ENCODE measurements around the gene COL4A2.

DNA sequence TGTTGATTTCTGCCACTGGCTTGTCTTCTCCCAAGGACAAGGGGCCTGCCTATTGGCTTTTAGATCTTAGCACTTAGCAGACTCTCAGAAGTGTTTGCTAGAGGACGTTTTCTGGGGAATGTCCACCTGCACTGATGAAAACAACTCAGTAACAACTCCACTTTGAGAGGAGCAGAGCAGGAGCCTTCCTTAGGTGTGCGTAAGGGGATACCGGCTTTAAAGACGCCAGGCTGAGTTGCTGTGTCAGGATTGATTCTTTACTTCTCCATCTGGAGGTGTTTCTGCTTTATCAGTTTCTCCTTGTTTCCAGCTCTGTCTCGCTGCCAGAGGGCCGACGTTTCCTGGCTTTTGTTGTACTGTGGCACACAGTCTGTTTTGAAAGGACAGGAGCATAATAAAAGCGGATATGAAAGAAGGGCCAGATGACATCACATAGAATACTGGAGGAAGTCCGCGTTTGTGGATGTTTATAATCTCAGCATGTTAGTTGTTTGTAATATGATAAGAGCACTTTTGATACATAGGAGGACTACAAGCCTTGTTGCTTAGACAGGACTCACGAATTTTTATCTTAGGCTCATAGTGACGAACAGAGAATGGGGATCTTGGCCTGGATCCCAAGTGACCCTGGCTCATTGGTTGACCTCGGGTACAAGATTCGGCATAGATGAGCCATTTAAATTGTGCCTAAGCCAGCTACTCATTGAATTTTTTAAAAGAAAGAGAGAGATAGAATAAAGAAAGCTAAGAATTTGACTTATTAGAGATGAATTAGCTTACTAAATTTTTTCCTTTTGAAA lies 34.6 kb downstream of the COL4A2 start:
- TF ChIP-seq, protein P1, sequence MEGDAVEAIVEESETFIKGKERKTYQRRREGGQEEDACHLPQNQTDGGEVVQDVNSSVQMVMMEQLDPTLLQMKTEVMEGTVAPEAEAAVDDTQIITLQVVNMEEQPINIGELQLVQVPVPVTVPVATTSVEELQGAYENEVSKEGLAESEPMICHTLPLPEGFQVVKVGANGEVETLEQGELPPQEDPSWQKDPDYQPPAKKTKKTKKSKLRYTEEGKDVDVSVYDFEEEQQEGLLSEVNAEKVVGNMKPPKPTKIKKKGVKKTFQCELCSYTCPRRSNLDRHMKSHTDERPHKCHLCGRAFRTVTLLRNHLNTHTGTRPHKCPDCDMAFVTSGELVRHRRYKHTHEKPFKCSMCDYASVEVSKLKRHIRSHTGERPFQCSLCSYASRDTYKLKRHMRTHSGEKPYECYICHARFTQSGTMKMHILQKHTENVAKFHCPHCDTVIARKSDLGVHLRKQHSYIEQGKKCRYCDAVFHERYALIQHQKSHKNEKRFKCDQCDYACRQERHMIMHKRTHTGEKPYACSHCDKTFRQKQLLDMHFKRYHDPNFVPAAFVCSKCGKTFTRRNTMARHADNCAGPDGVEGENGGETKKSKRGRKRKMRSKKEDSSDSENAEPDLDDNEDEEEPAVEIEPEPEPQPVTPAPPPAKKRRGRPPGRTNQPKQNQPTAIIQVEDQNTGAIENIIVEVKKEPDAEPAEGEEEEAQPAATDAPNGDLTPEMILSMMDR (IDR thresholded peaks at IDR 0.05), result no peak
- TF ChIP-seq EZH2 (IDR thresholded peaks at IDR 0.05; ENCODE audit: borderline replicate concordance, insufficient read depth, low read depth, low read length, poor library complexity, severe bottlenecking), result no peak

All from B cell (primary cell).